Choroid plexus epithelial cell (primary cell): ENCODE results near the gene DPRX.

Experiments
- DNase-seq: peaks from one replicate; pipeline ENCODE4 v3.0.0-alpha.2; 2010; ENCODE audit warnings: low read depth
- H3K4me3 ChIP-seq: 2 replicates; pipeline ENCODE4 v1.5.1; 2011; ENCODE audit warnings: low read depth, mild to moderate bottlenecking, control low read depth, low read length, moderate library complexity
- CTCF ChIP-seq: conservative IDR thresholded peaks from 2 replicates; pipeline ENCODE4 v1.5.1; 2011; ENCODE audit warnings: low read depth, mild to moderate bottlenecking, control low read depth, inconsistent platforms, low read length, moderate library complexity

The DPRX gene

GRCh38 chr19:53631949-53632407, at the start of gene DPRX:
DPRX (plus strand) TSS chr19:53631999; CDS start chr19:53632107, 108 bp downstream.
- H3K4me3 ChIP-seq = no peak within 1 kb of the TSS
- DNase-seq = no peak
- TF ChIP-seq CTCF = no peak

GRCh38 chr19:53583181-53583580, 48.6 kb upstream of the DPRX start:
- no peak overlapping the region for H3K4me3 ChIP-seq
- DNase-seq = no peak
- TF ChIP-seq CTCF = no peak

- TF ChIP-seq CTCF = no peak
Measured at GRCh38 chr19:53586277-53586691, 45.5 kb upstream of the DPRX start.

GRCh38 chr19:53594811-53595509, 36.8 kb upstream of the DPRX start:
- TF ChIP-seq CTCF = no peak
- DNase-seq = no peak
- no peak overlapping the region for H3K4me3 ChIP-seq

More at GRCh38 chr19:53586277-53586691, 45.5 kb upstream of the DPRX start:
- DNase-seq = no peak
- H3K4me3 ChIP-seq = no peak overlapping the region

GRCh38 chr19:53595510-53595867, 36.3 kb upstream of the DPRX start:
- no peak for TF ChIP-seq CTCF
- no peak overlapping the region for H3K4me3 ChIP-seq
- no peak for DNase-seq

- no peak overlapping the region for H3K4me3 ChIP-seq
- no peak for TF ChIP-seq CTCF
- DNase-seq = no peak
Measured at GRCh38 chr19:53596056-53596455, 35.7 kb upstream of the DPRX start.

GRCh38 chr19:53597023-53597422, 34.8 kb upstream of the DPRX start:
- TF ChIP-seq CTCF = no peak
- no peak overlapping the region for H3K4me3 ChIP-seq
- DNase-seq = no peak
